Measurements from ENCODE around the gene GTPBP6.

GRCh38 chrX:323721-324628 lies 5.4 kb upstream of the GTPBP6 start:
- TF ChIP-seq CTCF (IDR thresholded peaks at IDR 0.05; ENCODE audit: low read depth, low read length), result no peak
- TF ChIP-seq POLR2A (IDR thresholded peaks at IDR 0.05; ENCODE audit: extremely low read depth, insufficient read length), result no peak
- TF ChIP-seq MAX (IDR thresholded peaks at IDR 0.05; ENCODE audit: low read depth, low read length), result no peak

Measured in NB4 (cell line).